Keratinocyte (primary cell): ENCODE data around the gene ZNF407. TPM values are rescaled to one million over a fixed set of nuclear protein-coding genes. Genes with fewer than 3 reads are reported as not detected.

Source experiments
- DNase-seq: peaks from one replicate; pipeline ENCODE4 v3.0.0-alpha.2; 2011; ENCODE audit warnings: low read depth, missing footprints, low spot score
- FAIRE-seq: peaks from 2 replicates; lab custom pipeline; 2011; peaks lifted over from hg19 to GRCh38; lab: Jason Lieb, UNC
- H2AFZ ChIP-seq: 2 replicates; pipeline ENCODE4 v1.6.0; 2012; ENCODE audit warnings: low read length, control low read depth, inconsistent platforms; ENCODE audit not compliant: control insufficient read depth
- H3K27ac ChIP-seq: 2 replicates; pipeline ENCODE4 v1.5.1; 2011; ENCODE audit warnings: low read length; ENCODE audit not compliant: control insufficient read depth, insufficient read depth
- H3K27me3 ChIP-seq: 3 replicates; pipeline ENCODE4 v1.6.0; 2011; ENCODE audit warnings: low read length; ENCODE audit not compliant: control insufficient read depth, insufficient read depth; ENCODE audit errors: extremely low read depth
- H3K36me3 ChIP-seq, 2 experiments: 2 replicates in 1 of 2; 3 replicates in 1 of 2; pipeline ENCODE4 v1.5.1; 2011; ENCODE audit warnings: low read length in 2 of 2, mild to moderate bottlenecking in 1 of 2; ENCODE audit not compliant: control insufficient read depth in 2 of 2, insufficient read depth in 2 of 2; ENCODE audit errors: extremely low read depth in 1 of 2
- H3K4me1 ChIP-seq: 3 replicates; pipeline ENCODE4 v1.5.1; 2011; ENCODE audit warnings: low read length; ENCODE audit not compliant: control insufficient read depth, insufficient read depth; ENCODE audit errors: extremely low read depth
- H3K4me2 ChIP-seq: 3 replicates; pipeline ENCODE4 v1.6.0; 2011; ENCODE audit warnings: low read depth, low read length; ENCODE audit not compliant: control insufficient read depth, insufficient read depth; ENCODE audit errors: extremely low read depth
- H3K4me3 ChIP-seq, 3 experiments: fragments of 200-600 bp in 1 of 3; sonication (generic) in 1 of 3; 2 replicates in 2 of 3; 3 replicates in 1 of 3; pipeline ENCODE4 v1.5.1; 2011 to 2016; ENCODE audit warnings: low read length in 3 of 3, mild to moderate bottlenecking in 3 of 3, control low read depth in 2 of 3, inconsistent platforms in 1 of 3, low read depth in 1 of 3, mixed read lengths in 1 of 3, mixed run types in 1 of 3, moderate library complexity in 1 of 3; ENCODE audit not compliant: control insufficient read depth in 2 of 3, insufficient read depth in 2 of 3; ENCODE audit errors: extremely low read depth in 1 of 3
- H3K79me2 ChIP-seq: 2 replicates; pipeline ENCODE4 v1.6.0; 2012; ENCODE audit warnings: low read length; ENCODE audit not compliant: control insufficient read depth, insufficient read depth
- H3K9ac ChIP-seq: 3 replicates; pipeline ENCODE4 v1.6.0; 2011; ENCODE audit warnings: low read length; ENCODE audit not compliant: control insufficient read depth, insufficient read depth; ENCODE audit errors: extremely low read depth
- H3K9me1 ChIP-seq: 3 replicates; pipeline ENCODE4 v1.6.0; 2011; ENCODE audit warnings: low read length; ENCODE audit not compliant: control insufficient read depth, insufficient read depth; ENCODE audit errors: extremely low read depth
- H3K9me3 ChIP-seq: 2 replicates; pipeline ENCODE4 v1.5.1; 2012; ENCODE audit warnings: low read depth, low read length; ENCODE audit not compliant: control insufficient read depth
- H4K20me1 ChIP-seq: 3 replicates; pipeline ENCODE4 v1.6.0; 2011; ENCODE audit warnings: low read length; ENCODE audit not compliant: control insufficient read depth, insufficient read depth; ENCODE audit errors: extremely low read depth
- CTCF ChIP-seq, 3 experiments: IDR thresholded peaks in 1 of 3; conservative IDR thresholded peaks in 1 of 3; optimal IDR thresholded peaks in 1 of 3; 2 replicates in 2 of 3; 3 replicates in 1 of 3; pipeline versions ENCODE3 to v1.5.1; 2011; ENCODE audit warnings: low read length in 3 of 3, mild to moderate bottlenecking in 3 of 3, moderate library complexity in 2 of 3, control low read depth in 1 of 3, inconsistent platforms in 1 of 3; ENCODE audit not compliant: insufficient read depth in 2 of 3; ENCODE audit errors: extremely low read depth in 1 of 3
- EZH2 ChIP-seq: IDR thresholded peaks from one replicate; pipeline ENCODE4 v1.6.1; 2012; ENCODE audit warnings: inconsistent platforms, mild to moderate bottlenecking, low read length, moderate library complexity
- dilution Hi-C: fragments of 300-500 bp; cut with MboI; formaldehyde crosslinking; loops from one replicate; pipeline ENCODE4 v1.7.0; 2020; ENCODE audit warnings: low sequenced_read_pairs; ENCODE audit not compliant: extremely low pct_ligation_motif_present
- polyA plus RNA-seq, 5 experiments: library from polyadenylated mRNA; depleted of rRNA in 3 of 5; stranded (reverse) in 3 of 5; stranded (forward) in 1 of 5; unstranded in 1 of 5; fragments of >200 nt; gene quantifications; 1 replicate in 1 of 5; 2 replicates in 3 of 5; 3 replicates in 1 of 5; pipeline versions ENCODE4 v1.2.1 to v1.2.3, GENCODE V29; 2011 to 2012; ENCODE audit warnings: missing spikeins in 2 of 5, low read depth in 1 of 5, low replicate concordance in 1 of 5

Gene ZNF407
- polyA plus RNA-seq, 1 donor (not counting 4 experiments of a cell fraction or from before 2014, with no cell fraction given) = 3.8 TPM

GRCh38 chr18:75031717-75032317 lies 434.1 kb downstream of the ZNF407 start:
- no peak overlapping the region for H2AFZ ChIP-seq
- dilution Hi-C loops = no loop called here
- H3K9me3 ChIP-seq = no peaks in the 10 kb centered on the region
- no peaks in the 10 kb centered on the region for H3K27me3 ChIP-seq
- no peaks in the 10 kb centered on the region for H4K20me1 ChIP-seq
- H3K9ac ChIP-seq = no peak overlapping the region
- no peak overlapping the region for H3K4me2 ChIP-seq
- no peaks in the 10 kb centered on the region for H3K4me1 ChIP-seq
- H3K36me3 ChIP-seq = no peaks in the 10 kb centered on the region
- no peak overlapping the region for H3K27ac ChIP-seq
- DNase-seq = no peak
- no peak for FAIRE-seq
- H3K9me1 ChIP-seq = no peaks in the 10 kb centered on the region
- no peak overlapping the region for H3K4me3 ChIP-seq
- no peaks in the 10 kb centered on the region for H3K79me2 ChIP-seq
- TF ChIP-seq CTCF (optimal IDR thresholded peaks at IDR 0.05 in 1 of 3, IDR thresholded peaks at IDR 0.05 in 1 of 3, conservative IDR thresholded peaks at IDR 0.05 in 1 of 3; ENCODE audit: extremely low read depth in 1 of 3, insufficient read depth in 2 of 3, low read length in 3 of 3) = no peak
- no peak for TF ChIP-seq EZH2

GRCh38 chr18:75033516-75033915 lies 435.8 kb downstream of the ZNF407 start:
- H3K79me2 ChIP-seq = no peaks in the 10 kb centered on the region
- DNase-seq = no peak
- H3K9me3 ChIP-seq = no peaks in the 10 kb centered on the region
- no peaks in the 10 kb centered on the region for H4K20me1 ChIP-seq
- H3K9me1 ChIP-seq = no peaks in the 10 kb centered on the region
- no peaks in the 10 kb centered on the region for H3K36me3 ChIP-seq
- no peak overlapping the region for H3K9ac ChIP-seq
- H3K4me1 ChIP-seq = no peaks in the 10 kb centered on the region
- no peak overlapping the region for H3K4me3 ChIP-seq
- no peak for FAIRE-seq
- TF ChIP-seq CTCF (optimal IDR thresholded peaks at IDR 0.05 in 1 of 3, IDR thresholded peaks at IDR 0.05 in 1 of 3, conservative IDR thresholded peaks at IDR 0.05 in 1 of 3; ENCODE audit: extremely low read depth in 1 of 3, insufficient read depth in 2 of 3, low read length in 3 of 3) = no peak
- no peak for TF ChIP-seq EZH2
- H2AFZ ChIP-seq = no peak overlapping the region
- no peaks in the 10 kb centered on the region for H3K27me3 ChIP-seq
- no peak overlapping the region for H3K27ac ChIP-seq
- H3K4me2 ChIP-seq = no peak overlapping the region
- dilution Hi-C loops = no loop called here
